ENCODE data around the gene DUSP28. TPM values are rescaled to one million over a fixed set of nuclear protein-coding genes. Genes with fewer than 3 reads are reported as not detected.

DUSP28 gene
- total and polyA plus RNA-seq, 2 of the 8 experiments (the other 6 are each of a cell fraction or from before 2014, with no cell fraction given): 2.1 to 2.3 TPM

DNA sequence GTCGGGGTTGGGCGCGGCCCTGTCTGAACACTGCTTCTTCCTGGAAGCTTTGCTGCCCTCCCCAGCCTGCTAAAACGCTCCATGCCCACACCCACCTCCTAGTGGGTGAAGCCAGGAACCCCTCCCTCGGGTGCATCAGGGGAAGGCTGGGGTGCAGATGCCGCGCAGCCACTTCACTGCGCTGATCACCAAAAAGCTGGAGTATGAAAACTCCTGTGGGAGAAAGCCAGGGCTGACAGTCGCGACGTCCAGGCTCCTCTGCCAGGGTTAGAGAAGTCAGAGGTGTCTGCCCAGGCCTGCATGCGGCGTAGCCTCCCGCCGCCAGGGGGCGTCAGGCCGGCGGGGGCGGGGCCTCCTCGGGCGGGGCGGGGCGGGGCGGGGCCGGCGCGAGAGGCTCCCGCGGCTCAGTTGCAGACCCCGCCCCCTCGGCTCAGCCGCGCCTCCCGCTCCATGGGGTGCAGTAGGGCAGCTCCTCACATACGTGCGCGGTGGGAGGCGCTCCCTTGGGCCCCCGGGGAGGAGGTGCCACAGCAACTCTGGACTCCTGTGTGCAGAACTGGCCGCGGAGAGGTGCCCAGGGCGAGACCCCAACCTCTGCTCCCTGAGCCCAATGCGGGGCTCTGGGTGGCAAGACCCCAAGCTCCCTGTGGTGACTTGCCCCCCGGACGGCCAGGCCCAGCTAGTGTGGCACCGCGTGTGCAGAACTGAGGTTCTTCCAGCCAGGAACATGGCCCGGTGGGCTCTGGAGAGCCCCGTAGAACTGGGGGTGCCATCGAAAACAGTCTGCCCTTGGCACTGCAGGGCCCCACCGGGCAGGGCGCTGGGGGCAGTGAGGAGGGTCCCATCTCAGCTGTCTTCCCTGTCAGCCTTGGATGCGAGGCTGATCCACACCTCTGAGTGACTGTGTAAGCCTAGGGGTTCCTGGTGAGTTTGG lies 6.3 kb downstream of the DUSP28 start:
- peak overlapping the region in 2 of 4 experiments; percentile 19 to 49; a peak in 5 of 8 replicates for H3K4me3 ChIP-seq (ENCODE audit: extremely low read depth in 1 of 4, insufficient read depth in 2 of 4, low read depth in 3 of 4, low read length in 4 of 4)
- H4K20me1 ChIP-seq (replicated peaks in 1 of 2; ENCODE audit: control insufficient read depth in 1 of 2, insufficient read depth in 2 of 2, low read length in 2 of 2): peaks cover 3 to 12% of the 10 kb centered on the region in 2 experiments
- FAIRE-seq (no peak), DNase-seq (ENCODE audit: low read depth in 1 of 2, low spot score in 2 of 2) (peak in 1 of 2 experiments; percentile 87)
- WGBS, 2 experiments (ENCODE audit: extremely low coverage in 1 of 2, insufficient coverage in 1 of 2, insufficient read length in 1 of 2, insufficient replicate concordance in 2 of 2, low coverage in 1 of 2, low lambda C conversion rate in 2 of 2, missing lambda C conversion rate in 1 of 2): 36% methylated on average over 34 of the region's 53 CpGs; no CpG with 5 or more reads in 1 of the 2 experiments
- H3K23me2 ChIP-seq (ENCODE audit: low read depth, low read length): peaks cover 10% of the 10 kb centered on the region; the same call in 1 of the 2 replicates
- no peak overlapping the region for H2AK5ac ChIP-seq (ENCODE audit: low read depth, low read length)
- no peaks in the 10 kb centered on the region for H3K9me3 ChIP-seq (ENCODE audit: insufficient read depth in 2 of 2, low read depth in 1 of 2, low read length in 1 of 2)
- H3K4me2 ChIP-seq (ENCODE audit: insufficient read depth in 1 of 2, low read depth in 2 of 2, low read length in 2 of 2): peak overlapping the region; percentile 63 to 88
- H4K8ac ChIP-seq (ENCODE audit: extremely low read depth, insufficient read depth, low read length): peak overlapping the region; percentile 15; the same call in 1 of the 2 replicates
- H3K79me1 ChIP-seq (ENCODE audit: low read depth, low read length): no peaks in the 10 kb centered on the region
- POLR2A ChIA-PET (ENCODE audit: partially characterized antibody): interaction anchor here (0.7 to 3.0 kb wide), 4 partner anchors 9 to 23 kb away, joined by 3 to 21 read pairs (median 4); partner anchors contain the start of genes ANKMY1 and CAPN10
- H4K91ac ChIP-seq (replicated peaks; ENCODE audit: insufficient read length, low read length): no peak overlapping the region
- peak overlapping the region; percentile 35; the same call in 1 of the 2 replicates for H2BK12ac ChIP-seq (ENCODE audit: low read depth, low read length)
- H3K27me3 ChIP-seq (replicated peaks in 1 of 4; ENCODE audit: control insufficient read depth in 3 of 4, extremely low read depth in 1 of 4, insufficient read depth in 3 of 4, low read length in 3 of 4): peaks cover 18 to 34% (median 30%) of the 10 kb centered on the region in 4 experiments
- H2BK5ac ChIP-seq (ENCODE audit: low read depth, low read length): no peak overlapping the region; the same call in 1 of the 2 replicates
- no peak overlapping the region for H3K23ac ChIP-seq (ENCODE audit: insufficient read length)
- H2BK20ac ChIP-seq (ENCODE audit: low read length): no peak overlapping the region
- H3K9ac ChIP-seq (replicated peaks in 1 of 4; ENCODE audit: extremely low read depth in 1 of 4, low read depth in 3 of 4, low read length in 3 of 4): no peak overlapping the region
- H2AFZ ChIP-seq (ENCODE audit: low read length): peak overlapping the region; percentile 91; the same call in 1 of the 2 replicates
- peaks cover 0 to 30% (median 21%) of the 10 kb centered on the region in 4 experiments; a peak in 6 of 7 replicates for H3K4me1 ChIP-seq (replicated peaks in 1 of 4; ENCODE audit: control insufficient read depth in 3 of 4, insufficient read depth in 4 of 4, low read length in 3 of 4)
- H3K56ac ChIP-seq (replicated peaks; ENCODE audit: insufficient read length, low read depth, low read length): no peak overlapping the region
- peak overlapping the region; percentile 60; the same call in 1 of the 2 replicates for H3K18ac ChIP-seq (ENCODE audit: extremely low read depth, low read length)
- CTCF ChIA-PET (ENCODE audit: partially characterized antibody): interaction anchor here (0.6 to 5.3 kb wide), 19 partner anchors 8 to 130 kb away, joined by 3 to 37 read pairs (median 4); partner anchors contain the start of genes ANKMY1 and CAPN10
- no peak overlapping the region for H2BK120ac ChIP-seq (replicated peaks; ENCODE audit: low read depth, low read length)
- no peak overlapping the region for H4K5ac ChIP-seq (ENCODE audit: insufficient read length, low read depth, low read length)
- H3K14ac ChIP-seq (ENCODE audit: insufficient read length): no peak overlapping the region
- no peaks in the 10 kb centered on the region for H3K36me3 ChIP-seq (ENCODE audit: control insufficient read depth in 2 of 4, insufficient read depth in 4 of 4, low read length in 3 of 4)
- no peaks in the 10 kb centered on the region for H3K79me2 ChIP-seq (ENCODE audit: control insufficient read depth in 1 of 2, insufficient read depth in 2 of 2, low read length in 2 of 2)
- H3K27ac ChIP-seq (ENCODE audit: low read depth, low read length): no peak overlapping the region
- H3K4ac ChIP-seq (replicated peaks; ENCODE audit: insufficient read length, low read depth, low read length): no peak overlapping the region
- no peak overlapping the region; the same call in 1 of the 2 replicates for H2BK15ac ChIP-seq (ENCODE audit: low read length)
- TF ChIP-seq CHD1 (IDR thresholded peaks at IDR 0.05; ENCODE audit: low read depth, low read length) (no peak), SIRT6 (IDR thresholded peaks at IDR 0.05; ENCODE audit: low read length) (no peak), SRF (IDR thresholded peaks at IDR 0.05; ENCODE audit: low read depth, low read length) (no peak), GABPA (IDR thresholded peaks at IDR 0.05; ENCODE audit: borderline replicate concordance, insufficient read depth, low read length) (no peak), FOSL1 (IDR thresholded peaks at IDR 0.05; ENCODE audit: insufficient read depth, low read depth, low read length) (no peak), KDM4A (IDR thresholded peaks at IDR 0.05; ENCODE audit: low read depth, low read length, severe bottlenecking) (peak; percentile 68), E2F6 (IDR thresholded peaks at IDR 0.05) (no peak), RNF2 (IDR thresholded peaks at IDR 0.05; ENCODE audit: borderline replicate concordance, low read depth, low read length, missing control alignments, poor library complexity, severe bottlenecking) (no peak), RXRA (IDR thresholded peaks at IDR 0.05; ENCODE audit: insufficient read depth, low read depth, low read length) (no peak)

Data from H1 (cell line).